Keratinocyte (primary cell): ENCODE data around the gene PHACTR1. TPM values are rescaled to one million over a fixed set of nuclear protein-coding genes. Genes with fewer than 3 reads are reported as not detected.

Source experiments
- DNase-seq: peaks from one replicate; pipeline ENCODE4 v3.0.0-alpha.2; 2011; ENCODE audit warnings: low read depth, missing footprints, low spot score
- FAIRE-seq: peaks from 2 replicates; lab custom pipeline; 2011; peaks lifted over from hg19 to GRCh38; lab: Jason Lieb, UNC
- H2AFZ ChIP-seq: 2 replicates; pipeline ENCODE4 v1.6.0; 2012; ENCODE audit warnings: low read length, control low read depth, inconsistent platforms; ENCODE audit not compliant: control insufficient read depth
- H3K27ac ChIP-seq: 2 replicates; pipeline ENCODE4 v1.5.1; 2011; ENCODE audit warnings: low read length; ENCODE audit not compliant: control insufficient read depth, insufficient read depth
- H3K27me3 ChIP-seq: 3 replicates; pipeline ENCODE4 v1.6.0; 2011; ENCODE audit warnings: low read length; ENCODE audit not compliant: control insufficient read depth, insufficient read depth; ENCODE audit errors: extremely low read depth
- H3K36me3 ChIP-seq, 2 experiments: 2 replicates in 1 of 2; 3 replicates in 1 of 2; pipeline ENCODE4 v1.5.1; 2011; ENCODE audit warnings: low read length in 2 of 2, mild to moderate bottlenecking in 1 of 2; ENCODE audit not compliant: control insufficient read depth in 2 of 2, insufficient read depth in 2 of 2; ENCODE audit errors: extremely low read depth in 1 of 2
- H3K4me1 ChIP-seq: 3 replicates; pipeline ENCODE4 v1.5.1; 2011; ENCODE audit warnings: low read length; ENCODE audit not compliant: control insufficient read depth, insufficient read depth; ENCODE audit errors: extremely low read depth
- H3K4me2 ChIP-seq: 3 replicates; pipeline ENCODE4 v1.6.0; 2011; ENCODE audit warnings: low read depth, low read length; ENCODE audit not compliant: control insufficient read depth, insufficient read depth; ENCODE audit errors: extremely low read depth
- H3K4me3 ChIP-seq, 3 experiments: fragments of 200-600 bp in 1 of 3; sonication (generic) in 1 of 3; 2 replicates in 2 of 3; 3 replicates in 1 of 3; pipeline ENCODE4 v1.5.1; 2011 to 2016; ENCODE audit warnings: low read length in 3 of 3, mild to moderate bottlenecking in 3 of 3, control low read depth in 2 of 3, inconsistent platforms in 1 of 3, low read depth in 1 of 3, mixed read lengths in 1 of 3, mixed run types in 1 of 3, moderate library complexity in 1 of 3; ENCODE audit not compliant: control insufficient read depth in 2 of 3, insufficient read depth in 2 of 3; ENCODE audit errors: extremely low read depth in 1 of 3
- H3K79me2 ChIP-seq: 2 replicates; pipeline ENCODE4 v1.6.0; 2012; ENCODE audit warnings: low read length; ENCODE audit not compliant: control insufficient read depth, insufficient read depth
- H3K9ac ChIP-seq: 3 replicates; pipeline ENCODE4 v1.6.0; 2011; ENCODE audit warnings: low read length; ENCODE audit not compliant: control insufficient read depth, insufficient read depth; ENCODE audit errors: extremely low read depth
- H3K9me1 ChIP-seq: 3 replicates; pipeline ENCODE4 v1.6.0; 2011; ENCODE audit warnings: low read length; ENCODE audit not compliant: control insufficient read depth, insufficient read depth; ENCODE audit errors: extremely low read depth
- H3K9me3 ChIP-seq: 2 replicates; pipeline ENCODE4 v1.5.1; 2012; ENCODE audit warnings: low read depth, low read length; ENCODE audit not compliant: control insufficient read depth
- H4K20me1 ChIP-seq: 3 replicates; pipeline ENCODE4 v1.6.0; 2011; ENCODE audit warnings: low read length; ENCODE audit not compliant: control insufficient read depth, insufficient read depth; ENCODE audit errors: extremely low read depth
- EZH2 ChIP-seq: IDR thresholded peaks from one replicate; pipeline ENCODE4 v1.6.1; 2012; ENCODE audit warnings: inconsistent platforms, mild to moderate bottlenecking, low read length, moderate library complexity
- dilution Hi-C: fragments of 300-500 bp; cut with MboI; formaldehyde crosslinking; loops from one replicate; pipeline ENCODE4 v1.7.0; 2020; ENCODE audit warnings: low sequenced_read_pairs; ENCODE audit not compliant: extremely low pct_ligation_motif_present
- polyA plus RNA-seq, 5 experiments: library from polyadenylated mRNA; depleted of rRNA in 3 of 5; stranded (reverse) in 3 of 5; stranded (forward) in 1 of 5; unstranded in 1 of 5; fragments of >200 nt; gene quantifications; 1 replicate in 1 of 5; 2 replicates in 3 of 5; 3 replicates in 1 of 5; pipeline versions ENCODE4 v1.2.1 to v1.2.3, GENCODE V29; 2011 to 2012; ENCODE audit warnings: missing spikeins in 2 of 5, low read depth in 1 of 5, low replicate concordance in 1 of 5
- TF ChIP-seq, protein P1 (sequence below), 3 experiments: IDR thresholded peaks in 1 of 3; conservative IDR thresholded peaks in 1 of 3; optimal IDR thresholded peaks in 1 of 3; 2 replicates in 2 of 3; 3 replicates in 1 of 3; pipeline versions ENCODE3 to v1.5.1; 2011; ENCODE audit warnings: low read length in 3 of 3, mild to moderate bottlenecking in 3 of 3, moderate library complexity in 2 of 3, control low read depth in 1 of 3, inconsistent platforms in 1 of 3; ENCODE audit not compliant: insufficient read depth in 2 of 3; ENCODE audit errors: extremely low read depth in 1 of 3

The PHACTR1 gene
- polyA plus RNA-seq, 1 donor (not counting 4 experiments of a cell fraction or from before 2014, with no cell fraction given), result 0.22 TPM

DNA sequence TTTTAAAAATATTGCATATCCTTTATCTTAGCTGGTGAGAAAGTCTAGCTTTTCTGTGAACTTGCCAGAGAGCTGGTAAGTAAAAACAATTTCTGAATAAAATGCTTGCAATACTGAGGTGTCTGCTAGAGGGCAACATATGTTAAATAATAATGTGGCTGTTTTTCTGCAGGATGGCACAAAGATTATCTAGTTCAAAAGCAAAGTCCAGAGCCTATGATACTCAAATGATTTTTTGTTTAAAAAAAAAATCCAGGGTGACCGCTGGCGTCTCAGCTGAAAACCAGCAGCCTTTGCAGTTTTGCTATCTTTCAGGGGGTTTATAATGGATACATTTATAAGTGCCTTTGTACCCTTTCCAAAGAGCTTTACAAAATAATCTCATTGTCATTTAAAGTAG is 194.9 kb downstream of the PHACTR1 start:
- no peak for DNase-seq
- Histone ChIP-seq H2AFZ (no peak overlapping the region), H3K36me3 (no peaks in the 10 kb centered on the region), H3K79me2 (no peaks in the 10 kb centered on the region), H3K4me2 (no peak overlapping the region), H3K9me3 (no peaks in the 10 kb centered on the region), H3K4me1 (no peaks in the 10 kb centered on the region), H3K9me1 (no peaks in the 10 kb centered on the region), H3K4me3 (no peak overlapping the region), H4K20me1 (no peaks in the 10 kb centered on the region), H3K27me3 (peaks cover 5% of the 10 kb centered on the region), H3K27ac (no peak overlapping the region), H3K9ac (no peak overlapping the region)
- dilution Hi-C loops, result no loop called here
- TF ChIP-seq, protein P1, sequence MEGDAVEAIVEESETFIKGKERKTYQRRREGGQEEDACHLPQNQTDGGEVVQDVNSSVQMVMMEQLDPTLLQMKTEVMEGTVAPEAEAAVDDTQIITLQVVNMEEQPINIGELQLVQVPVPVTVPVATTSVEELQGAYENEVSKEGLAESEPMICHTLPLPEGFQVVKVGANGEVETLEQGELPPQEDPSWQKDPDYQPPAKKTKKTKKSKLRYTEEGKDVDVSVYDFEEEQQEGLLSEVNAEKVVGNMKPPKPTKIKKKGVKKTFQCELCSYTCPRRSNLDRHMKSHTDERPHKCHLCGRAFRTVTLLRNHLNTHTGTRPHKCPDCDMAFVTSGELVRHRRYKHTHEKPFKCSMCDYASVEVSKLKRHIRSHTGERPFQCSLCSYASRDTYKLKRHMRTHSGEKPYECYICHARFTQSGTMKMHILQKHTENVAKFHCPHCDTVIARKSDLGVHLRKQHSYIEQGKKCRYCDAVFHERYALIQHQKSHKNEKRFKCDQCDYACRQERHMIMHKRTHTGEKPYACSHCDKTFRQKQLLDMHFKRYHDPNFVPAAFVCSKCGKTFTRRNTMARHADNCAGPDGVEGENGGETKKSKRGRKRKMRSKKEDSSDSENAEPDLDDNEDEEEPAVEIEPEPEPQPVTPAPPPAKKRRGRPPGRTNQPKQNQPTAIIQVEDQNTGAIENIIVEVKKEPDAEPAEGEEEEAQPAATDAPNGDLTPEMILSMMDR (optimal IDR thresholded peaks at IDR 0.05 in 1 of 3, IDR thresholded peaks at IDR 0.05 in 1 of 3, conservative IDR thresholded peaks at IDR 0.05 in 1 of 3; ENCODE audit: extremely low read depth in 1 of 3, insufficient read depth in 2 of 3, low read length in 3 of 3), result peak in 2 of 3 experiments; percentile 35 to 48
- TF ChIP-seq EZH2, result no peak
- no peak for FAIRE-seq

DNA sequence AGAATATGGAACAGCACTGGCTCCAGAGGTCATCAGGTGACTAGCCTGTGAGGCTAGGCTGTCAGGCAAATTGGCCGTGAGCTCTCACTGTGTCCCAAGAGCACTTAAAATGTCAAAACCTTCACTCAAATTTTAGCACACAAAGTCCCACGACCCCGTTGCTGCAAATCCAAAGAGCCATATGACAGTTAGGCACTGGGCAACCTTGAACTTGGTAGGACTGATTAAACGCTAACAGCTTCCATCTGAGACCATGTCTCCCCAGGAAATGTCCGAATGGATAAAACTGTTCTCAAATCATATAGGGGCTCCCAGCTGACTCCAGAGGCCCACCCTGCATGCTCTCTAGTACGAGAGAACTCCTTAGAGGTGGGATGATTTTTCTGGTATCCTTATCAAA is 196.6 kb downstream of the PHACTR1 start:
- H3K9ac ChIP-seq, result no peak overlapping the region
- FAIRE-seq, result no peak
- no peaks in the 10 kb centered on the region for H3K36me3 ChIP-seq
- no peaks in the 10 kb centered on the region for H3K79me2 ChIP-seq
- H3K4me2 ChIP-seq, result no peak overlapping the region
- no peak overlapping the region for H3K4me3 ChIP-seq
- no peaks in the 10 kb centered on the region for H3K4me1 ChIP-seq
- dilution Hi-C loops, result no loop called here
- H3K27ac ChIP-seq, result no peak overlapping the region
- no peaks in the 10 kb centered on the region for H4K20me1 ChIP-seq
- no peaks in the 10 kb centered on the region for H3K9me1 ChIP-seq
- no peak for DNase-seq
- no peak overlapping the region for H2AFZ ChIP-seq
- peaks cover 5% of the 10 kb centered on the region for H3K27me3 ChIP-seq
- TF ChIP-seq EZH2, result no peak
- no peaks in the 10 kb centered on the region for H3K9me3 ChIP-seq

DNA sequence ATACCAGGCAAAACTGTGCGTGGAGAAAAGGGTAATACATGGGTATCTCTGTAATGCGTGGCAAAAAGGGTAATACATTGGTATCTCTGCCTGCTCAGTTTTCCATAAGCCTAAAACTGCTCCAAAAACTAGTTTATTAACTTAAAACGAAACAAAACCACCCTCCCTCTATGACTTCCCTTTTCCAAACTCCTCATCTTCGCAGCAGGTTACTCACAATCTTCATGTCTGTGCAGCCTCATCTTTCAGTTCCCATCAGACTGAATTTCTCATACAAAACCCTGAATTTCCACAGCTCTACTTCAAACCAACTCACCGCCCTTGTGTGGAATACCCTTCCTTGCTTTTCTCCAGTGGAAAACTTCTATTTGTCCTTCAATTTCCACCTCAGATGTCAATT is 199.4 kb downstream of the PHACTR1 start:
- dilution Hi-C loops, result no loop called here
- FAIRE-seq (no peak), DNase-seq (no peak)
- no peak overlapping the region for H3K9ac ChIP-seq
- no peaks in the 10 kb centered on the region for H3K79me2 ChIP-seq
- H3K9me1 ChIP-seq, result no peaks in the 10 kb centered on the region
- H3K27ac ChIP-seq, result no peak overlapping the region
- no peaks in the 10 kb centered on the region for H3K9me3 ChIP-seq
- no peak overlapping the region for H2AFZ ChIP-seq
- TF ChIP-seq, protein P1 (optimal IDR thresholded peaks at IDR 0.05 in 1 of 3, IDR thresholded peaks at IDR 0.05 in 1 of 3, conservative IDR thresholded peaks at IDR 0.05 in 1 of 3; ENCODE audit: extremely low read depth in 1 of 3, insufficient read depth in 2 of 3, low read length in 3 of 3), result no peak
- no peak for TF ChIP-seq EZH2
- H3K36me3 ChIP-seq, result no peaks in the 10 kb centered on the region
- H3K4me3 ChIP-seq, result no peak overlapping the region
- no peak overlapping the region for H3K4me2 ChIP-seq
- H3K27me3 ChIP-seq, result no peaks in the 10 kb centered on the region
- no peaks in the 10 kb centered on the region for H4K20me1 ChIP-seq
- H3K4me1 ChIP-seq, result no peaks in the 10 kb centered on the region
